ENCODE results near the gene LYRM7.
"Not testable (repeated sequence)": the region's sequence is repeated elsewhere in the genome, so short reads cannot be mapped to it uniquely, and the experiment has no call there.

Gene LYRM7

GRCh38 chr5:131182839-131183238, 12.1 kb downstream of the LYRM7 start:
- no peak for DNase-seq

GRCh38 chr5:131185523-131186104, 14.9 kb downstream of the LYRM7 start:
- no peak for DNase-seq

GRCh38 chr5:131186561-131187256, 16.0 kb downstream of the LYRM7 start:
- peak; percentile 16 for DNase-seq

- no peak for DNase-seq
These were observed 22.4 kb downstream of the LYRM7 start for GRCh38 chr5:131193106-131193505.

- not testable (repeated sequence) for DNase-seq
These were observed 23.2 kb downstream of the LYRM7 start for GRCh38 chr5:131193897-131194296.

- DNase-seq: no peak
These were observed 24.0 kb downstream of the LYRM7 start for GRCh38 chr5:131194725-131195124.

DNA sequence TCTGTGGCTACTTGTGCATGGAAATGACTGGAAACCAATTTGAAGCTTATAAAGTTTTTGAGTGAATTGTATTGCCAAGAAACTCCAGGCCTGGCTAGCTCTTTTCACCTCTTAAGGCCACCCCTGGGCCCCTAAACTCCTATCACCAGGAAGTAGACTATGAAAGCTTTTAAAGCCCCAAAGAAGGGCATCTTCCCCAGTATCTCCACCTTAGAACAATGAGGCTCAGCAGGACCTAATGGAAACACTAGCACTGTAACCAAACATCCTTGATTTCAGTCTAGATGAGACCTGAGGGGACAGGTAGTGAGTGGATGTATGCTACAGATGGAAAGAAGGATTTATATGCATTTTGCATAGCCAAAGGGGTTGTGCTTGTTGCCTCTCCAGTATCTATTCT, 25.0 kb downstream of the LYRM7 start:
- no peak for DNase-seq

GRCh38 chr5:131196331-131196730, 25.6 kb downstream of the LYRM7 start:
- no peak for DNase-seq

GRCh38 chr5:131198625-131199024, 27.9 kb downstream of the LYRM7 start:
- no peak for DNase-seq

- DNase-seq: no peak
These were observed 29.8 kb downstream of the LYRM7 start for GRCh38 chr5:131200560-131200959.

DNA sequence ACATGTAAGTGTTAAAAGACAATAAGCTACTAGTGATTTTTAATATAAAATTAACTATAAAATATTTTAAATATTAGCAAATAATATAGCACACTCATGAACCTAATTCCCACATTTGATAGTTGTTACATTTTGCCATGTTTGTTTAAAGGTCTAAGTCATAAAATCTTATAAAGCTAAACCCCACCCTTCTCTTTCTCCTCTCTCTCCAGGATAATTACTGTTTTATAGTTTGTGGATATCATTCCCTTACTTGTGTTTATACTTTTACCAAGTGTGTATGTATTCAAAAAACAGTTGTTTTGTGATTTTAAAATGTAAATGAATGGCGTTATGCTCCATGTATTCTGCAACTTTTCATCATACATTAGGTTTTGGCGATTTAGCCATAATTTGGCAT, 34.2 kb downstream of the LYRM7 start:
- no peak for DNase-seq

GRCh38 chr5:131206061-131206460, 35.3 kb downstream of the LYRM7 start:
- no peak for DNase-seq

DNA sequence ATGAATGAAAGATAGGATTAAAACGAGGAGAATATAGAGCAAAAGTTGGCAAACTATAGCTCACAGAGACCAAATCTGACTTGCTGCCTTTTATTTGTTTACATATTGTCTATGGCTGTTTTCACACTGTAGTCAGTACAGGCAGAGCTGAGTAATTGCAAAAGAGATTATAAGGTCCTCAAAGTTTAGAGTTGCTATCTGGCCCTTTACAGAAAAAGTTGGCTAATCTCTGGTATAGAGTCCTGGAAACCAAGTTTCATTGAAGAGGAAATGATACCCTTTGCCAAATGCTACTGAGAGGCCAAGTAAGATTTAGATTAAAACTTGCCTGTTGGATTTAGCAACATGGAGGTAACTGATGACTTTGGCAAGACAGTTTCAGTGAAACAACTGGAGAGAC, 36.0 kb downstream of the LYRM7 start:
- DNase-seq: no peak

DNA sequence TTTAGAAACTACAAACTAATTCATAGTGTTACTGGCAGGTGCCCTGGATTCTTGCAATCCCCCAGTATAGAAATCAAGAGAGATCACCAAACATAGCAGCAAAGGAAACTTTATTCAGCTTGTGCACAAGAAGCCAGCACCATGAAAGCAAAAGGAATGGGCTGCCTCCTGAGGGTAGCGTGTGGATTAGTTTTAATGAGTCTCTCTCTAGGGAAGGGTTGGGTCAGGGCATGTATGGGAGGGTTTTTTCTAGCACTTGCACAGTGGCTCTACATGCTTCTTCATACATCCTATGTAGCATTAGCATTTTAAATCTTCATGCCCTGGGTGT, 38.4 kb downstream of the LYRM7 start:
- no peak for DNase-seq

DNA sequence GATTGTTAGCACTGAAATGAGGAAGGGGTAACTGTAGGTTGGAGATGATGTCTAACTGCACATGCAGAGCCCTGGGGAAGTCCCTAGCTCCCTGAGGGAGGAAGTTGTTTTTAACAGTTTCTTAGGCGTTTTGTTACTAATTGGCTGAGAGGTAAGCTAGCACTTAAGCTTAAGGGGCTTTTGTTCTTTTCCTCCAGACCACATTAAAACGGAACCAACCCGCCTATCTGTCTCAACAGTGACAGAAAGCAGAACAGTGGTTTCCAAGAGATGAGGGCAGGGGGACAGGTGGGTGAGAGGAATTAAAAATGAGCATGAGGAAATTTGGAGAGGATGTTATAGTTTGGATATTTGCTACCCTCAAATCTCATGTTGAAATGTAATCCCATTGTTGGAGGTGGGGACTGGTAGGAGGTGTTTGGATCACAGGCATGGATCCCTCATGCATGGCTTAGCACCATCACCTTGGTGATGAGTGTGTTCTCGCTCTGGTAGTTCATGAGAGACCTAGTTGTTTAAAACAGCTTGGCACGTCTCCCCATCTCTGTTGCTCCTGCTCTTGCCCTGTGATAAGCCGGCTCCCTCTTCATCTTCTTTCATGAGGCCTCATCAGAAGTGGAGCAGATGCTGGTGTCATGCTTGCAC, 38.9 kb downstream of the LYRM7 start:
- no peak for DNase-seq

DNA sequence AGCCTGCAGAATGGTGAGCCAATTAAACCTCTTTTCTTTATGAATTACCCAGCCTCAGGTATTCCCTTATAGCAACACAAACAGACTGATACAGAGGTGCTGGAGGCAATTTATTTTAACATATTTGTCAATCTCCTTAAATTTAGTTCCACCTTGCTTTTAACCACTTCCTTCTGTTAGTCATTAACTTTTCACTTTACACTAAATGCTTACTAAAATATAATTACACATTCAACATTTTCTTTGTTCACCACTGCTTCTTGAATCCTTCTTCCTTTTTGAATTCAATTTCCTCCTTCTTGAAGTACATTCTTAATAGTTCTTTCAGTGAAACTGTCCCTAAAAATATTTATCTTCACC, 39.4 kb downstream of the LYRM7 start:
- no peak for DNase-seq

DNA sequence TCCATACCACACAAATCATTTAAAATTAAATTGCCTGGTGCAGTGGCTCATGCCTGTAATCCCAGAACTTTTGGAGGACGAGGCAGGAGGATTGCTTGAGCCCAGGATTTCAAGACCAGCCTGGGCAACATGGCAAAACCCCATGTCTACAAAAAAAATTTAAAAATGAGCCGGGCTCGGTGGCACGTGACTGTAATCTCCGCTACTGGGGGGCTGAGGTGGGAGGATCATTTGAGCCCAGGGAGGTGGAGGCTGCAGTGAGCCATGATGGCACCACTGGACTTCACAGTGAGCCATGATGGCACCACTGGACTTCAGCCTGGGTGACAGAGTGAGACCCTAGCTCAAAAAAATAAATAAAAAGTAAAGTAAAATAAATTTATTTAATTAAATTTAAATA, 40.9 kb downstream of the LYRM7 start:
- DNase-seq: no peak

DNA sequence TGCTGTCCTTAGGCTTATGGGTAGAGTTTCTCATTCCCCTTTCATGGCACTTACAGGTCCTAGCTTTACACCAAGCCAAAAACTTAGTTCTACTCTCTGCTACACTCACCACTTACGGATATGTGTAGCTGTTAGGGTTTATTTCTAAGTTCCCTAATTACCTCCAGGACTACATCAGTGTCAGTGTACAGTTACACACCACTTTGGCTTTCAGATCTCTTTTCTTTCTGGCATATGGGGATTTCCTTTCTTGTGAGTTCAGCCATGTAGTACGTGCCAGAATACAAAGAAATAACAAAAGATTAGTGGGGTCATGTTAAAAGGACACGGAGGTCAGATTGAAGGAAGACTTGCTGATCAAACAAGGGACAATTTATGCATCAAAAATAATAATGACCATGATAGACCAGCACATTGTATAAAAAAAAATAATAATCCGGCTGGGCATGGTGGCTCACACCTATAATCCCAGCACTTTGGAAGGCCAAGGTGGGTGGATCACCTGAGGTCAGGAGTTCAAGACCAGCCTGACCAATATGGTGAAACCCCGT, 41.8 kb downstream of the LYRM7 start:
- no peak for DNase-seq

DNA sequence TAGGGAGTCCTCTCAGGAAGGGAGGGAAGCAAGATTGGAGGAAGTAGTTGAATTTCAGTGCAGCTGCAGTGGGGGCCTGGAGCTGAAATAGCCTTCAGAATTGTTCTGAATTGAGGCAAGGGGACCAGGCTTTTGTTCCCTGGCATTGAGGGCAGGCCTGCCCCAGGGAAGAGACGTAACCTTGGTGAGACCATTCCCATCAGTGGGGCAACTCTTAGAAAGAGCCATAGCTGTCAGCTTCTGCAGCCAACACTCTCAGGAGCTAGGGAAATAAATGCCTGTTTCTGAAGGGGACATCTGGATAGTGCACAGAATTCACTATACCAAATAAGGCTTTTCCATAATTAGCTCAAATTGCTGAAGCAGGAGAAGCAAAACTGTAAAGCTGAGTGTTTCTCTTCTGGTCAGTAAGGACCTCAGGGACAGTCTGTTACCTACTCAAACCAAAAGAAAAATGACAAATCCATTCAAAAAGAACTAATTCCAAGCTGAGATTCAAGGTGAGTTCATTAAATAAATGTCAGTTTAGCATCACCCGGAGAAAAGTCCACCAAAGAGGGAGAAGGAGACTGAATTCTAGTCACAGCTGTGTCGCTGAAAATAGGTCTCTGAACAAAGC, 44.0 kb downstream of the LYRM7 start:
- no peak for DNase-seq

DNA sequence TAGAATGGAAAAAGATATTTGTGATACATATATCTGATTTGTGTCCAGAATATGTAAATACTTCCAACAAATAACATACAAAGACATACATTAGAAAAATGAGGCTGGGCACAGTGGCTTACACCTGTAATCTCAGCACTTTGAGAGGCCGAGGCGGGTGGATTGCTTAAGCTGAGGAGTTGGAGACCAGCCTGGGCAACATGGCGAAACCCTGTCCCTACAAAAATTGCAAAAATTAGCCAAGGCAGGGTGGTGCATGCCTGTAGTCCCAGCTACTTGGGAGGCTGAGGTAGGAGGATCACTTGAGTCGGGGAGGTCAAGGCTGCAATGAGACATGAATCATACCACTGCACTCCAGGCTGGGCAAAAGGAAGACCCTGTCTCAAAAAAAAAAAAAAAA, 47.0 kb downstream of the LYRM7 start:
- no peak for DNase-seq

- no peak for DNase-seq
These were observed 47.6 kb downstream of the LYRM7 start for GRCh38 chr5:131218392-131218791.

DNA sequence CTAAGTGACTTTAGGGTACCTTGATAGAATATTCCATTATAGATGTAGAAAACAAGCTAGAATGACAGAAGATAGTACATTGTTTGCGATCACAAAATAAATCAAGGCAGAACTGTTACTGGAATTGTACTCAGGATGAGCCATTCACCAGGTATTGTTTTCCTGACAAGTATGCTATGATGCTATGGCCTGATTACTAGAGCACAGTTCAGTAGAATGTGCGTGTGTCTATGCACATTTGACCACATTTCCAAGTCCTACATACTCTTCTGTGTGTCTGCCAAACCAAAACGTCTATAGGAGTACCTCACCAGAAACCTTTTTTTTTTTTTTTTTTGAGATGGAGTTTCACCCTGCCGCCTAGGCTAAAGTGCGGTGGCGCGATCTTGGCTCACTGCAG, 49.8 kb downstream of the LYRM7 start:
- no peak for DNase-seq

DNA sequence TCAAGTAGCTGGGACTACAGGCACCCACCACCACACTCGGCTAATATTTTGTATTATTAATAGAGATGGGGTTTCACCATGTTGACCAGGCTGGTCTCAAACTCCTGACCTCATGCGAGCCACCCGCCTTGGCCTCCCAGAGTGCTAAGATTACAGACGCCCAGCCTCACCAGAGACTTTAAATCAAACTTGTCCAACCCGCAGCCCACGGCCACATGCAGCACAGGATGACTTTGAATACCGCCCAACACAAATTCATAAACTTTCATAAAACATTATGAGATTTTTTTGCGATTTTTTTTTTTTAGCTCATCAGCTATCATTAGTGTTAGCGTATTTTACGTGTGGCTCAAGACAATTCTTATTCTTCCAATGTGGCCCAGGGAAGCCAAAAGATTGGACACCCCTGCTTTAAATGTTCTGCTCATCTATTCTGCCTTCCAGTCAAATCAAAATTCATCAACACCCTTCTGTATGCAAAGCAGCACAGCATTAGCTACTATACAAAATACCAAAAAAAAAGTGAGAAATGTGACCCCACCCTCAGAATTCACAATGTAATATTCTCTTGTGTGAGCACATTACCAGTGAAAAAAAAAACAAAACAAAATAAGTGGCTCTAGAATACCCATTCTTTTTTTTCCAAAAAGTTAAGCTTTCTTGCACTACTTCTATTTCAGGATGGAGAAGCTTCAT, 50.4 kb downstream of the LYRM7 start:
- no peak for DNase-seq
